T-helper 2 cell treated with Interferon-gamma antibody and Interleukin-4, amounts not matched to agents 100 ng/mL and 5 ng/mL, for 36 hours (primary cell): Measurements from ENCODE around the gene LRRC37B. TPM values are rescaled to one million over a fixed set of nuclear protein-coding genes. Genes with fewer than 3 reads are reported as not detected.
"Not testable (repeated sequence)": the region's sequence is repeated elsewhere in the genome, so short reads cannot be mapped to it uniquely, and the experiment has no call there.

Source experiments
- intact Hi-C: fragments of 100-400 bp; cut with micrococcal nuclease; formaldehyde crosslinking; loops from one replicate; pipeline ENCODE4 v1.15.1; 2023
- total RNA-seq: library from RNA; stranded (reverse); gene quantifications from 2 replicates; pipeline ENCODE4 v1.2.3, GENCODE V29; 2022

The LRRC37B gene
- total RNA-seq, 1 donor from 2014 or later: 30.2 TPM

GRCh38 chr17:32041306-32041875 is 34.2 kb downstream of the LRRC37B start:
- intact Hi-C loops: not testable (repeated sequence)

GRCh38 chr17:32042266-32042665 is 35.1 kb downstream of the LRRC37B start:
- intact Hi-C loops: not testable (repeated sequence)

GRCh38 chr17:32045611-32046010 is 38.4 kb downstream of the LRRC37B start:
- intact Hi-C loops: not testable (repeated sequence)

- intact Hi-C loops: not testable (repeated sequence)
Measured at GRCh38 chr17:32047663-32048062, 40.5 kb downstream of the LRRC37B start.

- intact Hi-C loops: not testable (repeated sequence)
Measured at GRCh38 chr17:32054985-32055384, 47.8 kb downstream of the LRRC37B start.

GRCh38 chr17:32055425-32055824 is 48.2 kb downstream of the LRRC37B start:
- intact Hi-C loops: not testable (repeated sequence)

- intact Hi-C loops: not testable (repeated sequence)
Measured at GRCh38 chr17:32056500-32056899, 49.3 kb downstream of the LRRC37B start.

- intact Hi-C loops: not testable (repeated sequence)
Measured at GRCh38 chr17:32057460-32058105, 50.4 kb downstream of the LRRC37B start.

GRCh38 chr17:32060695-32061094 is 53.5 kb downstream of the LRRC37B start:
- intact Hi-C loops: not testable (repeated sequence)

GRCh38 chr17:32061840-32062239 is 54.7 kb downstream of the LRRC37B start:
- intact Hi-C loops: not testable (repeated sequence)

GRCh38 chr17:32064091-32064490 is 56.9 kb downstream of the LRRC37B start:
- intact Hi-C loops: not testable (repeated sequence)

GRCh38 chr17:32066123-32066680 is 59.0 kb downstream of the LRRC37B start:
- intact Hi-C loops: not testable (repeated sequence)

- intact Hi-C loops: not testable (repeated sequence)
Measured at GRCh38 chr17:32066863-32067642, 59.9 kb downstream of the LRRC37B start.

- intact Hi-C loops: not testable (repeated sequence)
Measured at GRCh38 chr17:32069067-32069466, 61.9 kb downstream of the LRRC37B start.

GRCh38 chr17:32071961-32072360 is 64.8 kb downstream of the LRRC37B start:
- intact Hi-C loops: not testable (repeated sequence)

GRCh38 chr17:32073131-32073530 is 65.9 kb downstream of the LRRC37B start:
- intact Hi-C loops: not testable (repeated sequence)

GRCh38 chr17:32079753-32080152 is 72.6 kb downstream of the LRRC37B start:
- intact Hi-C loops: not testable (repeated sequence)

GRCh38 chr17:32083550-32083979 is 76.4 kb downstream of the LRRC37B start:
- intact Hi-C loops: not testable (repeated sequence)

GRCh38 chr17:32084003-32084941 is 77.1 kb downstream of the LRRC37B start:
- intact Hi-C loops: not testable (repeated sequence)

GRCh38 chr17:32084942-32085829 is 78.0 kb downstream of the LRRC37B start:
- intact Hi-C loops: not testable (repeated sequence)
